GM04504 (cell line): ENCODE measurements around the gene BRD9.

Experiments used
- DNase-seq: peaks from one replicate; pipeline ENCODE4 v3.0.0-alpha.2; 2012; ENCODE audit warnings: low read depth

The BRD9 gene

DNA sequence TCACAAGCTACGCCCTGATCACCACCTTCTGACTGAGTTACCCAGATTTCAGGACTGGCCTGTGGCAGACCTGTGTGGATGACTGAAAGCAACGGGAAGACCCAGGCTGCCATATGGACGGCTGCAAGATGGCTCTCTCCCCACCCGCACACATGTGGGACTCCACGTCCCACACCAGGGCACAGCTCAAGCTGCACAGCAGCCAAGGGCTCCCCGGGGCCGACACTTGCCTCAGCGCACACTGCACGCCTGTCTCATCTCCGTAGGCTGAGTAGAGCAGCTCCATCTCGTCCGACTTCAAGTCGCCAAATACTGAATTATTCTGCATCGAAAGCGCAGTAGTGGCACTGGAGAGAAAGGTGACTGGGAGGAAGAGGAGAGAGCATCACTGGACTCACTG, 14.5 kb downstream of the BRD9 start:
- DNase-seq = no peak

DNA sequence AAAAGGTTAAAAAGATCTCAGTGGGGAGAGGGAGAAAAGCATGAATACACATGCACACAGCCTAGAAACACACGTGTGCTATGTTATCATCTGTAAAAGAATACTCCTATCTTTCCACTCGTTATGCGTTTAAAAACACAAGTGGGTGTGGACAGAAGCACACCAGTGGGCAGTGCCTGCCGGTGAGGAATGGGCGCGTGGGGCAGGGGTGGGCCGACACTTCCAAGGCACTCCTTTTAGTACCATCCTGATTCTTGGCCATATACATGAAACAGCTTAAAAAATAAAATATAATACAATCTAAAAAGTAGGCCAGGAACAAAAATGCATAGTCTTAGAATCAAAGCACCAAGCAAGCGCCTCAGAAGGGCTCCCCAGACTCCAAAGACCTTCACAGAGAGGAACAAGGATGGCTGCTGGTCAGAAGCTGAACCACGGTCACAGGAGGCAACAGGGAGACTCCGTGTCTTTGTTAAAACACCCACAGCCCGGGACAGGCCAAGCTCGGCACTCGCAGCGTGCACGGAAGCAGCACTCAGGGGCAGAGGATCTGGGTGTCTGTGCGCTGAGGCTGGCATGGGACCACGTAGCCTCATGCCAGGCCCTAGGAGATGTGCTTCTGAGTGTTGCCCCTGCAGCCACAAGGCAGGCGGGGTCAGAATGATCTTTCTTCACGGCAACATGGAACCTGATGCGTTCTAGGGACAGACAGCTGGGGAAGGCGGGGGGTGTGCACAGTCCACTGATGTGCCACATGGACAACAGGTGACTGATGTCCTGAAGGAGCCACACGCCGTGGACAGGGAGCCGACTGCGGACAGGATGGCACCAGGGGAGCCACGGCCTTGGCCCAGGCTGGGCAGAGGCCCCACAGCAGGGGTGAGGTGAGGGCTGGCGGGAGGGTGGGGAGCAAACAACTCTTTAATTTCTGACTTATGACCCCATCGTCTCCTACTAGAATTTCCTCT, 15.9 kb downstream of the BRD9 start:
- no peak for DNase-seq

DNA sequence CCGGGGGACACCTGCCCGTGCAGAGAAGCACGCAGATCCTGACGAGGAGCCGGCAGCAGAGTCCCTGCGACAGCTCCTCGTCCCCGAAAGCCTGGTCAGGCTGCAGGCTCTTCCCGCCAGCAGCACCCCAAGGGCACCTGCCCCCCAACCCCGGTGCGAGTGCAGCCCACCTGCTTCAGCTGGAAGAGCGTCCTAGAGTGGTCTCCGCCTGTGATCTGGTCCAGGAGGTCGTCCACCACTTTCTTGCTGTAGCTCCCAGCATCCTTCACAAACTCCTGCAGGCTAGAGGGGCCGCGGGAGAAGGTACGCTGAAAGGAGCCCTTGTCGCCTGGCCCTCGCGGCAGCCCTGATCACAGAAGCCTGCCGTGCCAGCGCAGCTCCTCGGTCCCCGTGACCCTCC, 16.7 kb downstream of the BRD9 start:
- DNase-seq = no peak

DNA sequence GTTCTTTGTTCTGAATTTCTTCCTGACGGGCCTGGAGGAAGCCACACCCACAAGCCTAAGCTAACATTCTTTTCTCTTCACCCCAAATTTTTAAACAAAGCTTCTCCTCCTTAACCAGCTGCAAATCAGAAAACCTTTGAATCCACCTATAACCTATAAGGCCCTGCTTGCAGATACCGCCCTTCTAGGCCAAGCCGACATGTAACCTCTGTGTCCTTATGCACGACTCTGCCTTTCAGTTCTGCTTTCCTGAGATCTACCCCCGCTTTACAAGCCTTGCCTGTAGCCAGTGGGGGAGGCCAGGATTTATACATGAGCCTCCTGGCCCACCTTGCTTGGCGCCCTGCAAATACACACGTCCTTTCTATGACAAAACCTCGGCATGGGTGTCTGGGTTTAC, 19.3 kb downstream of the BRD9 start:
- DNase-seq = no peak

DNA sequence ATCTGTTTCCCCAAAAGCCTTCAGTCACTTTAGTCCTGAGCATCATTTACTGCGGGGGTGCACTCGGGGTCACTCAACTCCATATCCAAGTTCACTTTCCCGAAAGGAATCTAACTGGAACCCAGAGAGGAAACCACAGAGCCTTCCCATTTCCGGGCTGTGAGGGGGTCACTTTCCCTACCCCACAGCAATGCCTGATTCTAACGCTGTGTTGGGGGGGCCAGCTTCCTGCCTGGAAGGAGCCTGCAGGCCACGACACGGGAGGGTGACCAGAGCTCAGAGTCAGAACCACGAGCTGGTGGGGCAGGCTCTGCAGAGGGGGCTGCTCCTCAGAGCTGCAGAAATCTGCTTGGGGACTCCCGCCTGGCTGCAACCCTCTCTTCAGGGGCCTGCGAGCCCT, 20.3 kb downstream of the BRD9 start:
- no peak for DNase-seq

DNA sequence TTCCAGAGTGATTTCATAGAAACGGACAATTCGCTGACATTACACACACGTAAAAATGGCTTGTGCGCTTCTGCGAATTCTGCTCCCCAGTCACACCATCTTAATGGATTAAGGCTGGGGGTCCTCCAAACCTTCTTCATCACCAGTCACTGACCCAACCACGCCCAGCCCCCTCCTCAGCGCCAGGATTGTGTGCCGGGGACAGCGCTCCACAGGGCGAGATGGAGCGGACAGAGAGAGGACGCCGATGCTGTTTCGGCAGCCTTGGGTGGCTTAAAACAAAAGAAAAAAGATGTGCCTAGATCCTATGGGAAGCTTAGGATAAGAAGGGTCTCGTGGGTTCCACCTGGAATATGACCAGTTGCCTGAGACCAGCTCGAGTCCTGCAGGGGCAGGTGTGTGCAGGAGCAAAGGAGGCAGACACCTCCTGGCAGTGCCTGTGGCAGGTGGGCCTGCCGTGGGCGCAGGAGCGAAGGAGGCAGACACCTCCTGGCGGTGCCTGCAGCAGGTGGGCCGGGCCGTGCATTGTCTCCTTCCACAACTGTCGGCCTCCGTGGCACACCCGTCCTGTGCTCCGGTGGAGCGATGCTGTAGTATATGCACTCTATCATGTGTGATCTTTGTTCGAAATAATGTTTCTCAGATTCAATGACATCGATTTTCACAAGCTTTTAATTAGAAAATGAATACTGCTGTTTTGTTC, 20.9 kb downstream of the BRD9 start:
- no peak for DNase-seq

DNA sequence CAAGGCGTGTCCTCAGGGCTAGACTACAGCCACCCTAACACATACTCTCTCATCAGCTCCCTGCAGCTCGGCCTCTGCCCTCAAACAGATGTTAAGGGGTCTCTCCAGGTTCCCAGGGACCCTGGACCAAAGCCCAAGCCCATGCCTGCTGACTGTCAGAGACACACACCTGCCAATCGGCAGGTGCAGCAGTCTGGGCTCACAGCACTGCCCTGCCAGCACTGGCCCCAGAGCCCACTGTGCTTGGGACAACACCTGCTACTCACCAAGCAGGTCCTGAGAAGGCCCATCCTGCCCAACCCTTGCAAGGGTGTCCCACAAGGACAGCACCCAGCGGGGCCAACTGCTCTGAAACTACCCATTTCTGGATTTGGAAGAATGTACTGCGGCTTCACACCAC, 21.6 kb downstream of the BRD9 start:
- no peak for DNase-seq

DNA sequence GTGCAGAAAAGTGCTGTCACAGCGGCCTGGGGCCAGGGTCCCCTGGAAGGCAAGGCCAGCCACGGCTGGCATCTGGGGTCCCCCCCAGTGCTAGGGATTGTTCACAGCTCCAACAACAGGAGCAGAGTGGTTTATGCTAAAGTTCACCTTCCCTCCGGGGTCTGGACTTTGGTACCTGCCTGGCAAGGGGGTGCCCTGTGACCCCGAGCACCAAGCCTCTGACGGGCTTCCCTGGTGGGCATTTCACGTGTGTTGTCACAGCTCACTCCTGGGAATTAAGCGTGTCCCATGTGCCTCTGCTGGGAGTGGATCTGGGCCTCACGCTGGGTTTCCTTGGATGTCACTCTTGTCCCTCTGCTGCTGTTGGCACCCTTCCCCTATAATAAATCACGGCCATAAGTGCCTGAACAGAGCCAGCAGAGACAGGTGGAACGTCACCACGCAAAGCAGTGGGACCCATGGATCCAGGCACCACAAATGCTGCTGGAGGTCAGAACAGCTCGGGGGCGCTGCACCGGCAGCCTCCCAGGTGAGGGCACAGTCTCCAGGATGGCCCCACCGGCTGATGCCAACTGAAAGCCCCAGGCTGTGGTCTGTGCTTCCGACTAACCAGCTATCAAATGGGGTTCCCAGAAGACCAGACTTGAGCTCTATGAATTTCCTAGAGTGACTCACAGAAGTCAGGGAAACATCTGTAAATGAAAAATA, 24.0 kb downstream of the BRD9 start:
- DNase-seq = no peak

DNA sequence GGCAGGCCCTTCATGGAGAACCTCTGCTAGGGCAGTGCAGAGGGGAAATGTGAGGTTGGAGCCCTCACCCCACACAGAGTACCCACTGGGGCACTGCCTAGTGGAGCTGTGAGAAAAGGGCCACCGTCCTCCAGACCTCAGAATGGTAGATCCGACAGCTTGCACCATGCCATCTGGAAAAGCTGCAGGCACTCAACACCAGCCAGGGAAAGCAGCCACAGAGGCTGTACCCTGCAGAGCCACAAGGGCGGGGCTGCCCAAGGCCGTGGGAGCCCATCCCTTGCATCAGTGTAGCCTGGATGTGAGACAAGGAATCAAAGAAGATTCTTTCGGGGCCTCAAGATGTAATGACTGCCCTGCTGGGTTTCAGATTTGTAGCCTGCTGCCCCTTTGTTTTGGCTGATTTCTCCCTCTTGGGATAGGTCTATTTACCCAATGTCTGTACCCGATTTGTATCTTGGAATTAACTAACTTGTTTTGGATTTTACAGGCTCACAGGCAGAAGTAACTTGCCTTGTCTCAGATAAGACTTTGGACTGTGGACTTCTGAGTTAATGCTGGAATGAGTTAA, 25.2 kb downstream of the BRD9 start:
- DNase-seq = no peak

DNA sequence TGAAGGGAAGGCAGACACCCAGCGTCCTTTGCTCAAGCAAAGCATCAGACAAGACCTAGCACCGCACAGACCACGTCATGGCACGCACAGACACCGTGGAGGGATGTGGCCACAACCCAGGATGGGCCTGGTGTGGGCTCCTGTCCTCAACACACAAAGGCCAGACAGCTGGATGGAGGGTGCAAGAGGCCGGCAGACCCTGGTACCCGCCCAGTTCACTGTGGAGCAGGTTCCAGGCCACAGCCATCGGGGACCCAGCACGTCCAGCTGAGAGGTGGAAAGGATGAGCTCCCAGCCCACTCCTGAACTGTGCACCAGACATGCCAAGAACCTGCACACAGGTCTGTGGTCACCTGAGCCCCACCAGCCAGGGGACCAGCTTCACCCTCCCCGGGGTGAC, 26.8 kb downstream of the BRD9 start:
- no peak for DNase-seq

DNA sequence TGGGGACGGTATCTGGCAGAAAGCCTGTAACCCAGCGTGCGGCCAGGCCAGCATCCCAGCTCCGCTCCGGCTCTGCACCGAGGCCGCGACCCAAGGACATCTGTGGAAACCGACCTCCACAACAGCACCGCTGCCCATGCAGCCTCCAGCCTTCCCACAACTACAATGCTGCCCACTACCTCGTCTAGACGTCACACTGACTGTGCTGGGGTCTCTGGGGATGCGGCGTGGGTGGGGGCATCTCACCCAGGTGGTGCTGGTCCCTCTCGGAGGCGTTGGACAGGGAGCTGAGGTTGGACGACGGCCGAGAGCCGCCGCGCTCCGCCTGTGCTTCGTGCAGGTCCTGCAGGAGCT, 27.5 kb downstream of the BRD9 start:
- DNase-seq = no peak

DNA sequence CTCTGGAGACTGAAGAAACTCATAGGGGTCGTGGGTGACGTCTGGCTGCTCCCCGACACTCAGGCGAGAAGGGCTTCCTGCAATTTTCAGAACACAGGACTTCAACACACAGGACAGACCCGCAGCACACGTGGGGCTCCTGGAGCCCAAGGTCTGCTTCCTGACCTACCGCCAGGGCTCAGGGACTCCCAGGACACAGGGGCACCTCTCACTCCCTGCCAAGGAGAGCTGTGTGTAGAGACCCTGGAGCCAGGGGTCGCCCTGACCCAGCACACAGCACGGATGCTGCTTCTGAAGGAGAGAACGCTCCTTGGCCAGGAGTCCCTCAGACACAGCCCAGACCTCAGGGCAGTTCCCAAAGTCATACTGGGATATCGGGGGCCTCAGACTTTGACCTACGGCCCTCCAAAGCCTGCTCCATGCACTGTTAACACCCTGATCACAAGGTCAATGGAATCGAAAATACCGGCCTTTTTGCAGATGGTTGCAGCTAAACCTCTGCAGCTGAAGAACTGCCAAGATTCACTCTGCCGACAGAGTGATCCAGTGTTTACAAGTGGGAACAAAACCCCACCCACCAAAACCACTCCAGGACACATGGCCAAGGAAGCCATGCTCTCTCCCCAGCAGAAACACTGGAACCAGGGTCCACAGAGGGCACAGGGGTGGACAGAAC, 28.0 kb downstream of the BRD9 start:
- no peak for DNase-seq

DNA sequence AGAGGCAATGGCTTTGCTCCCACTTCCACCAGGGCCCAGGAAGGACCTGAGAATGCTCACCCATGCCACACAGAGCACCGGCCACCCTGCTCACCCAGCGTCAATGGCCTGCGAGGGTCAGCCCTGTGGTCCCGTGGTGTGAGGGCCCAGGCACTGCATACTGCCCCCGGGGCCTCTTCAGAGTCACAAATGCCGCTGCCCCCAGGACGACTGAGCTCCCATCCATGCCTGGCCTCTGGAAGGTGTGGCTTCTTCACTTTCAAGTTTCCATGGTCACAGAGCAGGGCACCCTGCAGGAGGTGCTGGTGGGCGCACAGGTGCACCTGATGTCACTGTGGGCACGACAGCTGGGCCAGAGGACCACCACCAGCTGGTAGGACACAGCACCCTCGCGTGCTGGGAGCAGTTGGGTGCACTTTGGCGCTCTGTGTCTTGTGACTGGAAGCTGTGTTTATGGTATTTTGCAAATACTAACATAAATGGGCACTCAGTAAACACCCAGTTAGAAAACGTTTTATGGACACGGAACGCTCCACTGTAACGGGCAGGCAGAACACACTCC, 29.3 kb downstream of the BRD9 start:
- DNase-seq = no peak

DNA sequence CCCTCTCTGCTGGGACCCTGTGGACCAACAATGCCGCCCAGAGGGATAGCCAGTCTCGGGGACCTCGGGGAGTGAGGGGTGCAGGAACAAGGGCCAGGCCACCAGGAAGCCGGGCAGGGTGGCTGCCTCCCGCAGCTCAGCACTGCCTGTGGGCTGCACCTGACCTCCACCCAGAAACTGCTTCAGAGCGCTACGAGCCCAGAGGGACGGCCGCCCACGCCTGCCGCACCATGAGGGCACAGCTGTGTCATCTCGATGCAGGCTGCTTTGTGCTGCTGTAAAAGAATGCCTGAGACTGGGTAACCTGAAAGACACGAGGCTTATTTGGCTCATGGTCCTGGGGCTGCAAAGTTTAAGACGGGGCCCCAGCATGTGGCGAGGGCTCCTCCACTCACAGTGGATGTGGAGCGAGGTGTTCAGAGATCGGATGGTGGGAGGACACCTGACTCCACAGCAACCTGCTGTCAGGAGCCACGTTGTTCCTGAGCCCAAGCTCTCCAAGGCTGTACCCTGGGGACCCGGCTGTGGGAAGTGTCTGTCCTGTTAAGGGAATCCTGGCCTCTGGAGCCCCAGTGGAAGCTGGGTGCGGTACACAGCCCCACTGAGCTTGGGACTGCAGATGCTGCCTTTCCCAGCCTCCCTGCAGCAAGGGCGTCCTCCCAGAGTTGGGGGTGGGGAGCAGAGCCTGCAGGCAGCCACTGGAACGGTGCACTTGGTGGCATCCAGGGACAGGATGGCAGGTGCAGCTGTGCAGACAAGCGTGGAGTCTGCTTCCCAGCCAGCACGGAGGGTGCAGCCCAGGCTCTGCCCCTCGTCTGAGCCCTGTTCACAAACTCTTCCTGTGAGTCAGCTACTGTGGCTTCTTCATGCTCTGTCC, 30.0 kb downstream of the BRD9 start:
- no peak for DNase-seq

DNA sequence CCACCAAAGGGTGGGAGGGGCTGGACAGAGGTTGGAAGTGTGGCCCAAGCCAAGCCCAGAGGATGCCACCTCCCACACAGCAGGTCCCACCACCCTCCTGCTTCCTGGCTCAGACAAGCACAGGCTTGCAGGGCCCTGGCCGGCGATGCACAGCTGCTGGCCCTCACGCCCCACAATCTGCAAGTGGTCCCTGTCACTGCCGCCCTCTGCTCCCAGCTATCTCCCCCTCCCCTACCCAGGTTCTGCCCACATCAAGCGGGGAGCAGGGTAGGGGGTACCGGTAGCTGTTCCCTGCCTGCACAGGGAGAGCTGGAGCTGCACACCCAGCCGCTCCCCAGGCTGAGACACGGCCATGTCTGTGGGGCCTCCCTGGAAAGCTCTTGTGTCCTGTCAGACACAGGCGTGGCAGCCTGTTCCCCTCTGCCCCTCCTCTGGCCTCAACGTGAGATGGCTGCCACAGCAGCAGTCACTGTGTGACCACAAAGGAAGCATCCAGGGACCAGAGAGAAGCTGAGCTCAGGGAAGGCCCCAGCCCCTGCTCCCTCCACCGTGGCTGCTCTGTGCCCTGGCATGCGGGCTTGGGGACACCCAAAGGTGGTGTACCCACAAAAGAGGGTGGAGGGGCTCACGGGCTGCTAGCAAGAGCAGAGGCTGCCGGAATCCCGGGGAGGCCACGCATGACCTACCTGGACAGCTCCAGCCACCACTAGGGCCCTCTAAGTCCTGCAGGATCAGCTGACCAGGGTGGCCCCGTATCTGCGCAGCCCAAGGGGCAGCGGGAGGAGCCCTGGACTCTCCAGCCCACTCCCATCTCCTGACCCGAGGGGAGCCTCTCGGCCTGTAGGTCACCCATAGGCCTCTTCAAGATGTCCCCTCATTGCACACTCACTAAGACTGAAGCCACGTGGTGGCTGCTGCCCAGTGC, 30.9 kb downstream of the BRD9 start:
- no peak for DNase-seq

DNA sequence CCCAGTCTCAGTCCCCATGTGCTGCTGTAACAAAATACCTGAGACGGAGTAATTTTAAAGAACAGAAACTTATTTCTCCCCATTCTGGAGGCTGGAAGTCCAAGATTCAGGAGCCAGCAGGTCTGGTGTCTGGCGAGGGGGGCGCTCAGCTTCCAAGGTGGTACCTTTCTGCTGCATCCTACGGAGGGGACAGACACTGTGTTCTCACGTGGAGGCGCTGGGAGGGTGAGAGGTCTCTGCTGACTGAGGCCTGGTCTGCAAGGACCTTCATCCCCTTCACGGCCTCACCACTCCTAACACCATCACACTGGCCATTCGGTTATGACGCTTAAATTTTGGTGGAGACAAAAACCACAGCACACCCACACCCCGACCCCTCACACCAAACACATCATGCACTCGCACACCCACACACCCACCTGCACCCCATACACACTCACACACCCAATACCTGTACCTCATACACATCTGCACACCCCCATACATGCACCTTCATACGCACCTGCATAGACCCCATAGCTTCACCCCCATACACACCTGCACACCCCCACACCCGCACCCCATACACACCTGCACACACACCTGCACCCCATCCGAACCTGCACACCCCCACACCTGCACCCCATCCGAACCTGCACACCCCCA, 32.0 kb downstream of the BRD9 start:
- no peak for DNase-seq

DNA sequence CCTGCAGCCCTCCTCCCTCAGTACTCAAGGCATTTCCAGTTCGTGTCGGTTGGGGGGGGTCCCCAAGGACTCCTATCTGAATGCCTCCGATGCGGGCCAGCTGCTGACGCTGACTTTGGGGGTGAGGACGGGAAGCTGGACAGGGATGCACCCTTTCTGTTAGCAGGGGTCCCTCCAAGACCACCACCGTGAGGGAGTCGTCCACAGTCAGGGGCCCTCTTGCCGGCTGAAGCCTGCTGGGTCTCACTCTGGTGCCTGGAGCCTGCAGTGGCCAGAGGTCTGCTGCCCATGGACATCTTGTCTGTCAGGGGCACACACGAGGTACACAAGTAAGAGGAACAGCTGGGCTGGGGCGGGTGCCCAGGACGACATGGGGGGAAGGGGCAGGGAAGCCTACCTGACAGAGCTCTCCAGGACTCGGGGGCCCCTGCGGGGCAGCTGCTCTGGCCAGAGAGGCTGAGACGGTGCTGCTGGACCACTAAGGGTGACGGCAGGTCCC, 32.8 kb downstream of the BRD9 start:
- DNase-seq = no peak

DNA sequence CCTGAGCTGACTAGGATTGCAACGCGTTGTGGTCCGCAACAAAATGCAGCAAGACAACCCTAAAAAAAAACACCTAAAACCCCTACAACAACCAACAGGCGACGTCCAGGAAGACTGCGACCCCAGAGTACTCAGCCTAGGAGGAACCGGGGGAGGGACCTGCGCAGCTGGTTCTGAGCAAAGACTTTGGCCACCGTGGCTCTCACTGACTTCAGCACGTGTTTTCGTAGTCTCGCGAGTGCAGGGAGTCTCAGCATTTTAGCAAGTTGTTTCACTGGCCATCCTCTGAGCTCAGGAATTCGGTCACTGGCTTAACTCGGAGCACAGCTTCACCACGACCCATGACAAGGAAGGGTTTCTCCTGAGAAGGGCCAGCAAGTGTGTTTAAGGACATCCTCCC, 33.2 kb downstream of the BRD9 start:
- no peak for DNase-seq

DNA sequence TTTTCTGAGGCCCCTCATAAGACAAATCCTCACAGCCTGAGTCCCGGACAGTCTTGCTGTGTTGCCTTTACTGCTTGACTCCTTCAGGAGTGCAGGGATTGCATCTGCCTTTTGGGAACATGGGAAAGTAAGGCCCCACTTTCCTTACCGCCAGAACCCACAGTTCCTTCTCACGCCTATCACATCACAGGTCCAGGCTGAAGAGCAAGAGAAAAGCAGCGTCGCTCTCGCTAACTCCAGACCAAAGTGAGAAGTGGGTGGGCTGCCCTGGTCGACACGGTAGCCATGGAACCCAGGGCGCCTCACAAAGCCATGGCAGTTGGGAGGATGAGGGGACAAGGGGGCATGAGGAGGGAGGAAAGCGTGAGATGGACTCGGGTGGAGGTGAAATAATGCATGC, 33.9 kb downstream of the BRD9 start:
- DNase-seq = no peak
